ENCODE measurements around the gene PKLR.
"Not testable (repeated sequence)": the region's sequence is repeated elsewhere in the genome, so short reads cannot be mapped to it uniquely, and the experiment has no call there.

Gene PKLR

DNA sequence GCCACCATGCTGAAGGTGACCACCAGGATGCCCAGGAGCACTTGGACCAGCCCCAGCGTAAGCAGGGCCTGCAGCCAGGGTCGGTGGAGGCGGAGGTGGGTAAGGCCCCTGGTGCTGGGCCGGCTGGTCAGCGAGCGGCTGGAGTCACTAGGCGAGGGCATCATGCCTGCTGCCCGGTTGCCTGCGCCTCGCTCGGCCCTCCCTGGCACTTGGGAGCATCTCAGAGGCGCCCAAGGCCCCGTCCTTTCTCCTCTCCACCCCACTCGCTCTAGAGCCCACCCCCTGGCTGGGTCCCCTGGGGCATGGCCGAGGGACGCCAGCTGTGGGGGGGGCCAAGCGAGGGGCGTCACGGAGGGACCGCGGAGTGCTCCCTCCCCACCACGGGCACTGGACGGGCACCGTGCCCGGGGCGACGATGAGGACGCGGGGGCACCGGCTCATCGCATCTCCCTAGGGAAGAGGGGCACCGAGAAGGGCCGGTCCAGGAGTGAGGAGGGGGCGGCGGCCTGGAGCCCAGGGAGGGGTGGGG is 46.5 kb downstream of the PKLR start:
- DNase-seq (ENCODE audit: low spot score), result no peak

DNA sequence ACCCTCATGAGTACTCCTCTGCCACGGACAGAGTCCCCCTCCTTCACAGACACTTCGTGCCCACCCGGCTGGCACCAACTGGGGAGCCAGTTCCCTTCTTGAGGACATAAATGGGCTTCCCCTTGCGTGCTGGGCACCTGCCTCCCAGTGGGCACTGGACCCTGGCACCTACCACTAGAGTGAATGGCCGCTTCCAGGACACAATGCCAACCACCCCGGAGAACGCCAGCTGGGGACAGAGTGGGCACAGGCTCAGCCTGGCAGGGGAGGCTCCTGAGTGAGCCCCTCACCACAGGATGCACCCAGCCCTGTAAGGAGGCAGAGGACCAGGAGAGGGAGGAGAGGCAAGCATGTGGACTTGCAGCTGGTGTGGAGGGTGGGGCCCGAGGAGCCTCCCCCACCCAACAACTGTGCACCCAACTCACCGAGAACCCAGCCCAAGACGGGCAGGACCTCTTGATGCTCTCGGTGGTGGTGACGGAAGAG is 47.0 kb downstream of the PKLR start:
- DNase-seq (ENCODE audit: low spot score), result no peak

DNA sequence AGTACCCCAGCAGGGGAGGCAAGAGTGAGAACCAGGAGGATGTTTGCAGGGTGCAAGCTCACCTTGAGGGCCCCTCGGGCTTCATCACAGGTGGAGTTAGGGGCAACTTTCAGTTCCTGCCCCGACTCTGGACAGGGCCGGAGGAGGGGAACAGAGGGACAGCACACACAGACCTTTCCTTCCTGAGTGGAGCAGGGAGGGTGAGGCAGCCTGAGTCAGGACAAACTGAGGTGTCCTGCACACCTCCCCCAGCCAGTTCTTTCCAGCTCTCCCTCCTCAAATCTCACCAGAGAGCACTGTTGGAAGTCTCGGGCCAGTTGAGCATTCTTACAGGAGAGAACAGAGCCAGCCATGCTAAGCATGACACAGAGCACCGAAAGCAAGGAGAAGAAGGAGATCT is 47.4 kb downstream of the PKLR start:
- no peak for DNase-seq (ENCODE audit: low spot score)

DNA sequence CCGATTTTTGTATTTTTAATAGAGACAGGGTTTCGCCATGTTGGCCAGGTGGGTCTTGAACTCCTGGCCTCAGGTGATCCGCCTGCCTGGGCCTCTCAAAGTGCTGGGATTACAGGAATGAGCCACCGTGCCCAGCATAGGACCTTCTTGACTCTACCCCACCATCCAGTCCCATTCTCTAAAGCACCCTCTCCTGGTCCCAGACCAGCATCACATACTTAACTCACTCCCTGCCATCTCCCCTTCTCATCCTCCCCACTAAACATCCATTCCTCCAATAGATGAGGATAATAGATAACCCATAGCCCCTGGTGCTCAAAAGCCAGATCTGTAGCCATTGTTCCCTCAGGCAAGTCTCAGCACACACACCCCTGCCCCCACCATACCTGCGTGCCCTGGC is 48.0 kb downstream of the PKLR start:
- DNase-seq (ENCODE audit: low spot score), result no peak

DNA sequence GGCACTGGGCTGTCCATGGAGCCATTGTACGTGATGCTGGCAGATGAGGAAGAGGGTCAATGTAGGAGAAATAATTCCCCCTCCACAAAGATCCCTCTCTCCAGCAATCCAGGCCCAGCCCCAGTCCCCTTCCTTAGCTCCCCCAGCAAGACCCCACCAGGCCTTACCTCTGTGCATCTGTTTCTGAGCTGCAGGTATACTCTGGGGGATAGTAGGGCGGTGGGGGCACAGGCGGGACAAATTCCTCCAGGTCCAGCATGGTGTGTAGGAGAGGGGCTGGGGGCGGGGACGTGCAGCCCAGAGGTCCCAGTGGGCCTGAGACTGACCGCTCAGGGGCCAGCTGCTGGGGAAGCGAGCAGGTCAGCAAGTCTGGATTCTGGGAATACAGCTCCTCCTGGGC is 49.7 kb downstream of the PKLR start:
- no peak for DNase-seq (ENCODE audit: low spot score)

DNA sequence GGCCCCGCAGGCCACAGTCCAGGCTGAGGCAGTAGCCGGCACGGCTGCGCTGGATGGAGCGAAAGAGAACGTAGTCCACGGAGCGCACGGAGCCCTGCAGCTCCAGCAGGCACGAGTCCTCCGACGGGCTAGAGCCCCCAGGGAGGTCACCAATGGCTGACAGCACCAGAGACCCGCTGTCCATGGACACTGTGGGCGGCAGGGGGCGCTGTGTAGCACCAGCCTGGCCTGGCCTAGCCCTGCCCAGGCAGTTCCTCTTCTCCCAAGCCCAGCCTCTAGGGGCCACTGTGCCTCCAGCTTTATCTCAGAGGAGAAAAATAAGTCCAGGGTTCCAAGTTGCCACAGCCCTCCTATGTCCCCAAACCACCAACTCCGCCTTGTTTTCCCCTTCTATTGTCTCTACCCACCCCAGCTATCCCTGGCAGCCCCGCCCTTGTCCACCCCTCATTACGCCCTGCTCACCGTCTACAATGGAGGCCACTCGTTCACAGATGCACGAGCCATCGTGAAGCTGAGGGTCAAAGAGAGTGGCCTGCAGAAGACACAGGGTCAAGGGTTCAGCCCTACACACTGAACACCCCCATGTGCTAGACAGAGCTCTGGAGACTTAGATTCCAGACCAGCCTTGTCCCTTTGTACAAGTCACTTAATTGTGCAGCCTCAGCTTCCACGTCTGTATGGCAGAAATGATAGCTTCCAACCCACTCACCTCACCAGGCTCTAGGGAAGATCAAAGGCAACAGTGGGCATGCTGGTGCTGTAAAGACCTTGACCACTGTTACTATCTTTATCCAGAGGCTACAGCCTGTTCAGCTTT is 50.4 kb downstream of the PKLR start:
- peak; percentile 95 for DNase-seq (ENCODE audit: low spot score)

DNA sequence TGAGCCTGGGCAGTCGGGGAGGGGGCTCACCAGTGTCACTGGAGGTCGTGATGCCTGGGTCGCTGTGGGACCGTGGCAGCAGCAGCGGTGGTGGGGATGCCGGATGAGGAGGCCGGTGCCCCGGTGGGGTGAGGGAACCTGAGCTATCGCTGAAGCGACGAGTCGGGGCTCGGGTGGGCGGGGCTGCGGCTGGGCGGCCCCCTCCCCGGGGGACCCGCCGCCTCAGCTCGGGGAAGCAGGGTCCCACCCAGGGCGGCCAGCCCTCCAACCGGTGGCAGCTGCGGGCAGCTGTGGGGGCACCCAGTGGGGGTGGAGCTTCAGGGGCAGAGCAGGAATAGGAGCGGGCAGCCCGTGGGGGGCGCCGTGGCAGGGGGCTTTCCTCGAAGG is 51.0 kb downstream of the PKLR start:
- DNase-seq (ENCODE audit: low spot score), result no peak

DNA sequence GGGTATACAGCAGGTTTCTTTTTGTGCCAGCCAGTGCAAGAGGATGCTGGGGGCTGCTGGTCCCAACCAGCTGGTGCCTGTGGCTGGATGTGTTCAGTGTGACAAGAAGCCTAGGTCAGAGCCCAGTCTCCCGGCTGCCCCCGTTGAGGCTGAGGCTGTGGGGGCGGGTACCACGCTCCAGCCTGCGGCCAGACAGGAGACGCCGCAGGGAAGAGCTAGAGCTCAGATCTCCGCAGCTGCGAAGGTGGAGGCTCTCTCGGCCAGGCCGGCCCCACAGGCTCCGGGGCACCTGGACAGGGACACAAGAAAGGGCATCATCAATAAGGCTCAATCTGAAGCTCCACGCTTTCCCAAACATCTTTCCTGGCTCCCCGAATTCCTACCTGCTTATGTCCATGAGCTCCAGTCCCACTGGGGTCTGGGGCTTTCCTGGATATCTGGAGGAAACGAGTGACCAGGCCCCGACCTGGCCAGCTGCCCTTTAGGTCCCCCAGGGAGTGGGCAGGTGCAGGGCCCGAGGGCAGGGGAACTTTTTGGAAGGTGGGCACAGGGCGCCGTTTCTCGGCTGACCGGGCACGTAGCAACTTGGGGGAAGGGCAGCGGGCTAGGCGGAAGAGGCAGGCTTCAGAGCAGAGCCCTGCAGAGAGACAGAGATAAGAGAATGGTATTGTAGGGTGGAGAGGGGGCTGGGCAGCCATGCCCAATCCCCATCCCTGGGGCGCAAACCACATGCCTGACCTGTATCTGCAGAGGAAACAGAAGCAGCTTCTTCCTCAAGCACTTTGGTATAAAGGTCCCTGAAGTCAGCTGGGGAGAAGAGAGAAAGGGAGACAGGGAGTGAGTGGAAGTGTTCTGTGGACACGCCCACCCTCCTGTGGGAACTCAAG is 53.3 kb downstream of the PKLR start:
- DNase-seq (ENCODE audit: low spot score), result no peak

DNA sequence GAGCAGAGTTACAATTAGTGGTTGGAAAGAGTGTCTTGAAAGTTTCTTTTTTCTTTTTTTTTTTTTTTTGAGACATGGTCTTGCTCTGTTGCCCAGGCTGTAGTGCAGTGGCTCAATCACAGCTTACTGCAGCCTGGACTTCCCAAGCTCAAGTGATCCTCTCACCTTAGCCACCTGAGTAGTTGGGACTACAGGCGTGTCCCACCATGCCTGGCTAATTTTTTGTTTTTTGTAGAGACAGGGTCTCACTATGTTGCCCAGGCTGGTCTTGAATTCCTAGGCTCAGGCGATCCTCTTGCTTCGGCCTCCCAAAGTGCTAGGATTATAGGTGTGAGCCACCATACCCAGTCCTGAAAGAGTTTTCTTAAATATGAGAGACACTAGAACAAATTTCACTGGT is 54.4 kb downstream of the PKLR start:
- DNase-seq (ENCODE audit: low spot score), result not testable (repeated sequence)

DNA sequence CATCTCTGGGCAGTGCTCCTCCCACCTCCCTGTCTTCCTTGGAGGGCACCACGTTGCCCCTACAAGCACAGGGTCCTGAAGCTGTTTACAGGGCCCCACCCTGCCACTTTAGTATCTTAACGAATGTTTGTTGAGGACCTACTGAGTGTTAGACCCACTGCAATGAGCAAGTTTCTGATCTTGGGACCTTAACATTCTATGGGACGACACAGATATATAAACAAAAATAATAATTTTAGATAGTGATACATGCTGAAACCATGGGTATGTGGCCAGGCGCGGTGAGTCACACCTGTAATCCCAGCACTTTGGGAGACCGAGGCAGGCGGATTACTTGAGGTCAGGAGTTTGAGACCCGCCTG is 56.1 kb downstream of the PKLR start:
- DNase-seq (ENCODE audit: low spot score), result no peak

DNA sequence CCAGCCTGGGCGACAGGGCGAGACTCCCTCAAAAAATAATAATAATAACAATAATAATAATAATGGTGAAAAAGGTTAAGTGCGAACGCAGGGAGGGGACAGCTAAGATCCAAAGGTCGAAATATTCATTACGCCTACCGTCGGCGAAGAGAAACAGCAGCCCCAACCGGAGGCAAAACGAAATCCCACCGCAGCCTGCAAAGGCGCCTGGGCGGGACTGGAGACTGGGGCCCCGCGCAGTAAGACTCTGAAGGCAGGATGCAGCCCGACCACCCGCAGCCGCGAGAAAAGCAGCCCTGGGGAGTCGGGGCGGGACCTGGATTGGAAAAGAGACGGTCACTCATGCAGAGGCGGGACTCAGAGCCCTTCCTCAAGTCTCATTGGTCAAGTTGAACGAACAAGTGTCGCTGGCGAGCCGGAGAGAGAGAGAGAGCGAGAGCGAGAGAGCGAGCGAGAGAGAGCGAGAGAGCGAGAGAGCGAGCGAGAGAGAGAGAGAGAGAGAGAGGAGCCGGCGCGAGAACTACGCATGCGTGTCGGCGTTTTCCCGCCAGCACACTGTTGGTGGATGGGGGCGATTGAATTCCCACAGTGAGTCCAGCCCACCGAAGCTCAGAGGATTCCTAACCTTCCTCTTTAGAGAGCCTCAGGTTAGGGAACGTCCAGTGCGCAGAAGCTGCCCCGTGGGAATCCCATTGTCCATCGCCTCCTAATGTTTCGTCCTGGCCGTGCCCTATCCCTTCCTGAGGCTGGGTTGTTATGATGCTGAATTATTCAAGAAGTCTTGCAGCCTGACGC is 56.7 kb downstream of the PKLR start:
- peak; percentile 97 for DNase-seq (ENCODE audit: low spot score)

DNA sequence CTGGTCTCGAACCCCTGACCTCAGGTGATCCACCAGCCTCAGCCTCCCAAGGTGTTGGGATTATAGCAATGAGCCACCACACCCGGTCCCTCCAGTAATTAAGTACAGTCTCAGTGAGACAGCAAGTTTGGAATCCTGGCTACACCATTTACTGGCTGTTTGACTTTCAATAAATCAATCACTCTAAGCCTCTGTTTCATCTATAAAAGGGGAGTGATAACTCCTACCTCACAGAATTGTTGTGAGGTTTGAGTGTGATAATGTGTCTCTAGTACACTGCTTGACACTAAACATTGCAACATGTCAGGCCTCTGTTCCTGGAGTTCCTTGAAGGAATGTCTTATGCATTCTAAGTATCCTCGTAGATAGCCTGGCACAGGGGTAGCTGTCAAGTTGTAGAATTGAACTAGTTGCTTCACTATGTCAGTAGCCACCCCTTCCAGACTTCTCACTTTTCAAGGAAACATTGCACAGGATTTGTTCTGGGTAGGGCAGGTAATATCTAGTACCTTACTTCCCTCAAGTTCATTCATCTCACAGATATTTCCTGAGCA is 58.4 kb downstream of the PKLR start:
- DNase-seq (ENCODE audit: low spot score), result no peak

DNA sequence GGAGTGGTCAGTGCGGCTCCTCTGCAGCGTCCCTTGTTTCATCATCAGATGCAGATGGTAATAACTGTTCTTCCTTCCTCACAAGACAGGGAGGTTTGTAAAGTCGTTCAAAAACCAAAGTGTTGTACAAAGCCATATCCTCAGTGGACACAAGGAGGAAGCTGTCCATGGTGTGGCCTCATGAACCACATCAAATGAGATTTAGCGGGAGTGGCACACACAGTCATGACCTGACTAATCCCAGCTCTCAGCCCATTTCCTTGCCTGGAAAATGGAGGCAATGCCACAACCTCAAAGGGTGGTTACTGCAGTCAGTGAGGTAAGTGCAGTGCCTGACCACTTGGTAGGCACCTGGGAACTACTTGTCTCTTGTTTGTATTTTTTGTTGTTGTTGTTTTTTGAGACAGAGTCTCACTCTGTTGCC is 59.4 kb downstream of the PKLR start:
- DNase-seq (ENCODE audit: low spot score), result no peak

DNA sequence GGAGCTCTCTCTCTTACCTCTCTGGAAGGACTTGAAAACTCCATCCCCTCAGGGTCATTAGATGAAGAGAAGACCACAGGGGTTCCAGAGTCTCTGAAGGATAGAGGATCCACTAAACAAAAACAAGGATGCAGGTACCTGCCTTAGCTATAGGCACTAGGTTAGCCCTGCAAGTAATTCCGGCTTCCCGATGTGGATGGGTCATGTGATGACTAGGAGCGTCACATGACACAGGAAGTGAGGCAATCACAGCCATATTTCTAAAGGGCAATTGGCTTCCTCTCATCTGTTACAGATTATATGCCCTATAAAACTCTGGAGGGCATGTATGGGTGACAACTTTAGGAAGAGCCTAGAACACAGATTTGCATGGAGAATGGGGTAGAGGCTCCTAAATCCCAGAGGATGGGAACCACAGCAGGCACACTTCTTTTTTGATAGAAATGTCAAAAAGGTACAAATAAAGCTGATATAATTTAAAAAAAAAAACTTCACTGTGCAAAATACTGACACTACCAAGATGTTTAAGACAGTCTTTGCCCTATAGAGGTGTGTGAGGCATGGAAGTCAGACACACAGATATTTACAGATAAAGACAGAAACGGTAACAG is 60.1 kb downstream of the PKLR start:
- DNase-seq (ENCODE audit: low spot score), result peak; percentile 79
